ENCODE data around the gene EPN1.
A peak's percentile ranks its signal among the peaks of the same experiment; 100 is the strongest.

EPN1 gene

DNA sequence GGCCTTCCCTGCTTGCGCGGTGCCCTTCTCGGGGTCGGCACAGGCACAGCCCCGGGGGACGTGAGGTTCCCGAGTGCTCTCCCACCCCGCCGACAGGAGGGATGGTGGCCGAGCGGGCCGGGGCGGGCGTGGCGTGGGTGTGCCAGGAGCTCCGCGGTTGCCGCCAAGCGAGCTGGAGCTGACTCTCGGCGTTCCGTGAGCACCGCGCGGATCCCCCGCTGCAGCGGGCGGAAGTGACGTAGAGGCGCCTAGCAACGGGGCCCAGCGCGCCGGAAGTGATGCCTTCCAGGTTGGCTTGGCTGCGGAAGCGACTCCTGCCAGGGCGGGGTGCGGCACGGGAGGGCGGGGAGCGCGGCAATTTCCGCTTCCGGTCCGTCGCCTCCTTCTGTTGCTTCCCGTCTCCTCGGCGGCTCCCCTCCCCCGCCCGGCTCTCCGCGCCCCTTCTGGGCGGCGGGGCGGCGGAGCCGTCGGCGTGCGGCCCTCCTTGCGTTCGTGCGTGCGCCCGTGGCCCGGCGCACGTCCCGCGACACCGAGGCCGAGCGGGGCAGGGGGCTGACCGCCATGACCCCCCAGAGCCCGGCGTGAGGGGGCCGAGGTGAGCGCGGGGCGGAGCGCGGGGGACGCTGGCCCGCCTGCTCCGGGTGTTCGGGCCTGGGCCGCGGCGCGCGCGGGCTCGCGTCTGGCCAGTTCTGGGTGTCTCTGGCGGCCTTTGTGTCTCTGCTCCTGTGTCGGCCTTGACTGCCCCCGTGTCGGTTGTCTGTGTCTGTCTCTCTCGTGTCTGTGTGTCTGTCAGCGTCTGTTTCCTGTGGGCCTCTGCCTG, at the start of gene EPN1:
Gene EPN1, plus strand, starts transcription at position 386 of the 820 bp plus-strand sequence. CDS start 3,402 bp downstream, outside the sequence.
- TF ChIP-seq, protein P1, sequence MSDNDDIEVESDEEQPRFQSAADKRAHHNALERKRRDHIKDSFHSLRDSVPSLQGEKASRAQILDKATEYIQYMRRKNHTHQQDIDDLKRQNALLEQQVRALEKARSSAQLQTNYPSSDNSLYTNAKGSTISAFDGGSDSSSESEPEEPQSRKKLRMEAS (IDR thresholded peaks at IDR 0.05), result peak; percentile 65
- TF ChIP-seq CEBPB (IDR thresholded peaks at IDR 0.05) (no peak; the same call in 1 of the 2 replicates), YY1 (IDR thresholded peaks at IDR 0.05; ENCODE audit: low read depth) (no peak), ZBTB7A (IDR thresholded peaks at IDR 0.05; ENCODE audit: low read depth) (no peak), TEAD4 (IDR thresholded peaks at IDR 0.05) (no peak), TAF1 (IDR thresholded peaks at IDR 0.05; ENCODE audit: low read depth) (peak; percentile 59; the same call in 1 of the 2 replicates), EP300 (IDR thresholded peaks at IDR 0.05; ENCODE audit: borderline replicate concordance) (no peak; the same call in 1 of the 2 replicates), TCF12 (IDR thresholded peaks at IDR 0.05; ENCODE audit: low read depth) (peak; percentile 77; the same call in 1 of the 2 replicates), NFIC (IDR thresholded peaks at IDR 0.05) (peak; percentile 37; the same call in 1 of the 2 replicates), FOXM1 (IDR thresholded peaks at IDR 0.05; ENCODE audit: borderline replicate concordance, low read depth) (no peak), CREB1 (IDR thresholded peaks at IDR 0.05; ENCODE audit: low read depth) (peak; percentile 91), RAD21 (IDR thresholded peaks at IDR 0.05; ENCODE audit: low read depth) (no peak), EGR1 (IDR thresholded peaks at IDR 0.05) (no peak)
- TF ChIP-seq, protein P2, sequence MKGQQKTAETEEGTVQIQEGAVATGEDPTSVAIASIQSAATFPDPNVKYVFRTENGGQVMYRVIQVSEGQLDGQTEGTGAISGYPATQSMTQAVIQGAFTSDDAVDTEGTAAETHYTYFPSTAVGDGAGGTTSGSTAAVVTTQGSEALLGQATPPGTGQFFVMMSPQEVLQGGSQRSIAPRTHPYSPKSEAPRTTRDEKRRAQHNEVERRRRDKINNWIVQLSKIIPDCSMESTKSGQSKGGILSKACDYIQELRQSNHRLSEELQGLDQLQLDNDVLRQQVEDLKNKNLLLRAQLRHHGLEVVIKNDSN (IDR thresholded peaks at IDR 0.05), result no peak
- TF ChIP-seq, protein P3, sequence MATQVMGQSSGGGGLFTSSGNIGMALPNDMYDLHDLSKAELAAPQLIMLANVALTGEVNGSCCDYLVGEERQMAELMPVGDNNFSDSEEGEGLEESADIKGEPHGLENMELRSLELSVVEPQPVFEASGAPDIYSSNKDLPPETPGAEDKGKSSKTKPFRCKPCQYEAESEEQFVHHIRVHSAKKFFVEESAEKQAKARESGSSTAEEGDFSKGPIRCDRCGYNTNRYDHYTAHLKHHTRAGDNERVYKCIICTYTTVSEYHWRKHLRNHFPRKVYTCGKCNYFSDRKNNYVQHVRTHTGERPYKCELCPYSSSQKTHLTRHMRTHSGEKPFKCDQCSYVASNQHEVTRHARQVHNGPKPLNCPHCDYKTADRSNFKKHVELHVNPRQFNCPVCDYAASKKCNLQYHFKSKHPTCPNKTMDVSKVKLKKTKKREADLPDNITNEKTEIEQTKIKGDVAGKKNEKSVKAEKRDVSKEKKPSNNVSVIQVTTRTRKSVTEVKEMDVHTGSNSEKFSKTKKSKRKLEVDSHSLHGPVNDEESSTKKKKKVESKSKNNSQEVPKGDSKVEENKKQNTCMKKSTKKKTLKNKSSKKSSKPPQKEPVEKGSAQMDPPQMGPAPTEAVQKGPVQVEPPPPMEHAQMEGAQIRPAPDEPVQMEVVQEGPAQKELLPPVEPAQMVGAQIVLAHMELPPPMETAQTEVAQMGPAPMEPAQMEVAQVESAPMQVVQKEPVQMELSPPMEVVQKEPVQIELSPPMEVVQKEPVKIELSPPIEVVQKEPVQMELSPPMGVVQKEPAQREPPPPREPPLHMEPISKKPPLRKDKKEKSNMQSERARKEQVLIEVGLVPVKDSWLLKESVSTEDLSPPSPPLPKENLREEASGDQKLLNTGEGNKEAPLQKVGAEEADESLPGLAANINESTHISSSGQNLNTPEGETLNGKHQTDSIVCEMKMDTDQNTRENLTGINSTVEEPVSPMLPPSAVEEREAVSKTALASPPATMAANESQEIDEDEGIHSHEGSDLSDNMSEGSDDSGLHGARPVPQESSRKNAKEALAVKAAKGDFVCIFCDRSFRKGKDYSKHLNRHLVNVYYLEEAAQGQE (IDR thresholded peaks at IDR 0.05; ENCODE audit: low read depth), result no peak

DNA sequence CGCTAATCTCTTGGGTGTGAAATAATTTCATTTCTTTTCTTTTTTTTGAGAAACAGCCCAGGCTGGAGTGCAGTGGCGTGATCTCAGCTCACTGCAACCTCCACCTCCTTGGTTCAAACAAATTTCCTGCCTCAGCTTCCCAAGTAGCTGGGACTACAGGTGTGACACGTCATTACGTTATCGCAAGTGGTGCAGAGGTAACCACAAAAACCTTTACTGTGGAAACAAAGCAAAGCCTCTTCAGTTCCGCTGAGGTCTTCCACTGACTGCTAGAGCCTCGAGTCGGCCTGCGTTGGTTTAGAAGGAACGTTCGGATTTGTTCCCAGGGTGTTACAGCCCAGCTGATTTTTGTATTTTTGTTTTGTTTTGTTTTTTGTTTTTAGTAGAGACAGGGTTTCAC, 48.7 kb upstream of the EPN1 start:
- no peak for TF ChIP-seq NFIC (IDR thresholded peaks at IDR 0.05)
- TF ChIP-seq, protein P1 (IDR thresholded peaks at IDR 0.05), result no peak
- no peak for TF ChIP-seq CEBPB (IDR thresholded peaks at IDR 0.05)
- no peak for TF ChIP-seq EP300 (IDR thresholded peaks at IDR 0.05; ENCODE audit: borderline replicate concordance)
- TF ChIP-seq, protein P2 (IDR thresholded peaks at IDR 0.05), result no peak
- no peak for TF ChIP-seq EGR1 (IDR thresholded peaks at IDR 0.05)
- no peak for TF ChIP-seq YY1 (IDR thresholded peaks at IDR 0.05; ENCODE audit: low read depth)
- TF ChIP-seq FOXM1 (IDR thresholded peaks at IDR 0.05; ENCODE audit: borderline replicate concordance, low read depth), result no peak
- TF ChIP-seq, protein P3 (IDR thresholded peaks at IDR 0.05; ENCODE audit: low read depth), result no peak
- TF ChIP-seq CREB1 (IDR thresholded peaks at IDR 0.05; ENCODE audit: low read depth), result no peak
- TF ChIP-seq ZBTB7A (IDR thresholded peaks at IDR 0.05; ENCODE audit: low read depth), result no peak
- TF ChIP-seq TEAD4 (IDR thresholded peaks at IDR 0.05), result no peak

DNA sequence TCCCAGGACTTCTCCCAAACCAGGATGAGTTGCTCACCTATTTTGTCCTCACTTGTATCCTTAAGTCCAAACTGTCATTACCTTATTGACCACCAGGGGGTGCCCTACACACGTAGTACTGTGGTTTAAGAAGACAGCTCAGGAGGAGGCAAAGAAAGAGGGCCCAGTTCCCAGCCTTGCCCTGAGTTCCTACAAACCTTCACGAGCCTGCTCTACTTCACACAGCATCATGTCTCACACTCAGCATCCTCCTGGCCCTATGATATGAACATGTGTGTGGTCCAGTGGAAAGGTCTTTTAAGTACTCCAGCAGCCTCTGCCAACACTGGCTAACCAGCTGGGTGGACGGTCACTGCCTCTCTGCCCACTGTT, 42.6 kb upstream of the EPN1 start:
- TF ChIP-seq RAD21 (IDR thresholded peaks at IDR 0.05; ENCODE audit: low read depth) (peak; percentile 86), EP300 (IDR thresholded peaks at IDR 0.05; ENCODE audit: borderline replicate concordance) (no peak)

DNA sequence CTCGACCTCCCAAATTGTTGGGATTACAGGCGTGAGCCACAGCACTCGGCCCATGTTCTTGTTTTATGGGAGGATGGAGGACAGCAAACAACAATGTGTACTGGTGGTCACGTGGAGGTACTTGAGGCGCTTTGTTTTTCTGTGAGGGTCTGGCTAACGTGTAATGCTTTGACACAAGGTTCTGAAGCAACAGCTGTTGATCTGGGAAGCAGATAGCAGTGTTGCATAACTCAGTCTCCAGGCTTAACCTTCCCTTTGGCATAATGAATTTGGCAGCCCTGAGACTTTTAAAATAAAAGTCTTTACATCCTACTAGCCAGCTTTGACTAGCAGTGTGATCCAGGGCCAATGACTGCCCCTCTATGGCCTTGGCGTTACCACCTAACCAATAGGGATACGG, 41.2 kb upstream of the EPN1 start:
- TF ChIP-seq, protein P1 (IDR thresholded peaks at IDR 0.05), result no peak
- TF ChIP-seq ZBTB7A (IDR thresholded peaks at IDR 0.05; ENCODE audit: low read depth), result no peak
- TF ChIP-seq FOXM1 (IDR thresholded peaks at IDR 0.05; ENCODE audit: borderline replicate concordance, low read depth), result no peak
- no peak for TF ChIP-seq YY1 (IDR thresholded peaks at IDR 0.05; ENCODE audit: low read depth)
- TF ChIP-seq TEAD4 (IDR thresholded peaks at IDR 0.05), result no peak
- TF ChIP-seq, protein P3 (IDR thresholded peaks at IDR 0.05; ENCODE audit: low read depth), result no peak
- TF ChIP-seq TAF1 (IDR thresholded peaks at IDR 0.05; ENCODE audit: low read depth), result no peak
- TF ChIP-seq NFIC (IDR thresholded peaks at IDR 0.05), result no peak
- no peak for TF ChIP-seq EGR1 (IDR thresholded peaks at IDR 0.05)
- TF ChIP-seq CEBPB (IDR thresholded peaks at IDR 0.05), result no peak
- TF ChIP-seq TCF12 (IDR thresholded peaks at IDR 0.05; ENCODE audit: low read depth), result no peak
- TF ChIP-seq RAD21 (IDR thresholded peaks at IDR 0.05; ENCODE audit: low read depth), result no peak
- TF ChIP-seq, protein P2 (IDR thresholded peaks at IDR 0.05), result no peak
- TF ChIP-seq CREB1 (IDR thresholded peaks at IDR 0.05; ENCODE audit: low read depth), result no peak
- no peak for TF ChIP-seq EP300 (IDR thresholded peaks at IDR 0.05; ENCODE audit: borderline replicate concordance)

Measured in Ishikawa (cell line).